A673 (cell line): ENCODE measurements around the gene DHRS9.

Experiments used
- CTCF ChIP-seq: fragments of 300-800, 200-600 bp; sonication (generic); conservative IDR thresholded peaks from 2 replicates; pipeline ENCODE4 v1.5.1; 2017; ENCODE audit warnings: low read depth, mild to moderate bottlenecking, antibody characterized with exemption, low read length, moderate library complexity, mixed read lengths
- EZH2 ChIP-seq: fragments of 200-600 bp; sonication (generic); IDR thresholded peaks from 2 replicates; pipeline ENCODE4 v1.6.1; 2017; ENCODE audit warnings: borderline replicate concordance, low read depth, mild to moderate bottlenecking, mixed read lengths, antibody characterized with exemption, low read length; ENCODE audit not compliant: poor library complexity, severe bottlenecking

DNA sequence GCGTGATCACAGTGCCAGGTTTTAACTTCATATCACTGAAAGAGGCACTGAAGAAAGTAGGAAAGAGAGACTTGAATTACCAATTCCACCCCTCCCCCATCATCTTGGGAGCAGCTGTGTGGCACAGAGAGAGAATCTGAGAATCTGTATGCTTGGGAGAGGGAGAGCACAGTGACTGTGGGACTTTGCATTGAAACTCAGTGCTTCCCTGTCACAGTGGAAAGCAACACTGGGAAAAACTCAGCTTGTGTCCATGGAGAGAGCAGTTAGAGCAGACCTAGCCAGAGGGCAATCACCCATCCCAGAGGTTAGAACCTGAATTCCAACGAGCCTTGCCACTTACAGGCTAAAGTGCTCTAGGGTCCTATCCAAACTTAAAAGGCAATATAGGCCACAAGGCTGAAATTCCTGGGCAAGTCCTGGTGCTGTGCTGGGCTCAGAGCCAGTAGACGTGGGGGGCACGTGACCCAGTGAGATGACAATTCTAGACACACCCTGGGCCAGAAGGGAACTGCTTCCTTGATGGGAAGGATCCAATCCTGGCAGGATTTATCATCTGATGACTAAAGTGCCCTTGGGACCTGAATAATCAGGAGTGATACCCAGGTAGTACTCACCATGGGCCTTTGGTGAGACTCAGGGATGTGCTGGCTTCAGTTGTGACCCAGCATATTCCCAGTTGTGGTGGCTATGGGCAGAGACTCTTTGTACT lies 22.8 kb upstream of the DHRS9 start:
- TF ChIP-seq EZH2 (no peak), CTCF (no peak)
